Sigmoid colon (tissue), 4 donors: ENCODE data around the gene EXOC1L.
A peak's percentile ranks its signal among the peaks of the same experiment; 100 is the strongest.

ENCODE experiments used
- EP300 ChIP-seq, 4 donors: sonication (generic); formaldehyde crosslinking; IDR thresholded peaks; one replicate each; pipeline ENCODE4 v1.6.1; 2017; ENCODE audit warnings: antibody characterized with exemption in 4 of 4
- POLR2A ChIP-seq, 2 donors: fragments of 450-650 bp; IDR thresholded peaks; one replicate each; pipeline ENCODE4 v1.6.1; 2016; ENCODE audit warnings: antibody characterized with exemption in 2 of 2, mild to moderate bottlenecking in 2 of 2, moderate library complexity in 2 of 2
- POLR2AphosphoS5 ChIP-seq, 4 donors: sonication (generic); formaldehyde crosslinking; IDR thresholded peaks; one replicate each; pipeline ENCODE4 v1.6.1; 2017; ENCODE audit warnings: antibody characterized with exemption in 4 of 4
- TF ChIP-seq, protein P1 (sequence below), 4 experiments: fragments of 450-650 bp in 3 of 4; fragments of 200-600 bp in 1 of 4; IDR thresholded peaks; one replicate each; pipeline ENCODE4 v1.5.1; 2016 to 2019; ENCODE audit warnings: antibody characterized with exemption in 4 of 4, mild to moderate bottlenecking in 3 of 4, moderate library complexity in 2 of 4

- TF ChIP-seq, protein P1, sequence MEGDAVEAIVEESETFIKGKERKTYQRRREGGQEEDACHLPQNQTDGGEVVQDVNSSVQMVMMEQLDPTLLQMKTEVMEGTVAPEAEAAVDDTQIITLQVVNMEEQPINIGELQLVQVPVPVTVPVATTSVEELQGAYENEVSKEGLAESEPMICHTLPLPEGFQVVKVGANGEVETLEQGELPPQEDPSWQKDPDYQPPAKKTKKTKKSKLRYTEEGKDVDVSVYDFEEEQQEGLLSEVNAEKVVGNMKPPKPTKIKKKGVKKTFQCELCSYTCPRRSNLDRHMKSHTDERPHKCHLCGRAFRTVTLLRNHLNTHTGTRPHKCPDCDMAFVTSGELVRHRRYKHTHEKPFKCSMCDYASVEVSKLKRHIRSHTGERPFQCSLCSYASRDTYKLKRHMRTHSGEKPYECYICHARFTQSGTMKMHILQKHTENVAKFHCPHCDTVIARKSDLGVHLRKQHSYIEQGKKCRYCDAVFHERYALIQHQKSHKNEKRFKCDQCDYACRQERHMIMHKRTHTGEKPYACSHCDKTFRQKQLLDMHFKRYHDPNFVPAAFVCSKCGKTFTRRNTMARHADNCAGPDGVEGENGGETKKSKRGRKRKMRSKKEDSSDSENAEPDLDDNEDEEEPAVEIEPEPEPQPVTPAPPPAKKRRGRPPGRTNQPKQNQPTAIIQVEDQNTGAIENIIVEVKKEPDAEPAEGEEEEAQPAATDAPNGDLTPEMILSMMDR (IDR thresholded peaks at IDR 0.05) = no peak
- no peak for TF ChIP-seq POLR2A (IDR thresholded peaks at IDR 0.05)
- TF ChIP-seq EP300 (IDR thresholded peaks at IDR 0.05) = no peak
- TF ChIP-seq POLR2AphosphoS5 (IDR thresholded peaks at IDR 0.05) = peak in 1 of 4 donors; percentile 35
These were observed 46.8 kb downstream of the EXOC1L start for GRCh38 chr4:55866290-55866907.
